CD4-positive, alpha-beta T cell treated with Interleukin-17A for 4 hours (primary cell): ENCODE results near the gene SHISAL1.

Experiments used
- DNase-seq: peaks from one replicate; pipeline ENCODE4 v3.0.0-alpha.2; 2020; ENCODE audit warnings: mixed read lengths

Gene SHISAL1

DNA sequence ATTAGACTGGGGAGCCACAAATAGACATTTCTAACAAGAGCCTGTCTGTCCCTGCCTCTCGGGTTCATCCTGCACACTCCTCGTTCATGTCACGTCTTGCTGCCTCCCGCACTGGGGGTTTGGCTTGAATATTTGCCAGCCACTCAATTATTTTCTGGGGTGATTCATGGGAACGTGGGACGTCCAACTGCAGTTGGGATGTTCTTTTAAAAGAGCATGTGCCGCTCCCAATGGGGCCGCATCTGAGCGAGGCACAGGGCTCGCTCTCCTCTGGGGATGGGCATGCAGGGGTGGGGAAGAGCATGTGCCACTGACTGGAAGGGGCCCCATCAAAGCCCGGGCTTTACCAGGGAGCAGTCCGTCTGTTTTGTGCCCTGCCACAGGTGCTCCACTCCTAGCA is 88.6 kb downstream of the SHISAL1 start:
- DNase-seq, result no peak

DNA sequence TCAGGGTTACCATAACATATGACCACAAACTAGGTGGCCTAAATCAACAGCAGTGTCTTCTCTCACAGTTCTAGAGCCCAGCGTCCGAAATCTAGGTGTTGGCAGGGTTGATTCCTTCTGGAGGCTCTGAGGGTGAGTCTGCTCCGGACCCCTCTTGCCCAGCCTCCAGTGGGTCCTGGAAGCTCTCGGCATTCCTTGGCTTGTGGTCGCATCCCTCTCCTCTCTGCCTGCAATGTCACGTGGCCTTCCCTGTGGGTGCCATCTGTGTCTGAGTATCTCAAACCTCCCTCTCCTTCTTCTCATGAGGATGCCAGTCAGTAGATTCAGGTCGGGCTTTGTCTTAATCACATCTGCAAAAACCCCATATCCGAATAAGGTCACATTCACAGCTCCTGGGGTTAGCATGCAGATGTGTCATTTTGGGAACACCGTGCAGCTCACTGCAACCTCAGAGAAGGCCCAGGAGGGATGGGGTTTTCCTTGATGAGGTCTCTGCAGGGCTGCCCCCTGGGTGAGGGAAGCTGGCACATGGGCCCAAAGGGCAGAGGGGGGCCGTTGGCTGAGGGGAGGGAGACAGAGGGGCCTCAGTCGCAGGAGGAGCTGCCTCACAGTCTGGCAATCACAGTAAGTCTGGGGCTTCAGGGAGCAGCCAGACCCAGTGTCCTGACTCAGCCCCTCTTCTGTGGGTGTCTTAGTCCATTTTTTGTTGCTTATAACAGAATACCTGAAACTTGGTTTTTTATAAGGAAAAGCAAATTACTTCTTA is 90.9 kb downstream of the SHISAL1 start:
- no peak for DNase-seq

DNA sequence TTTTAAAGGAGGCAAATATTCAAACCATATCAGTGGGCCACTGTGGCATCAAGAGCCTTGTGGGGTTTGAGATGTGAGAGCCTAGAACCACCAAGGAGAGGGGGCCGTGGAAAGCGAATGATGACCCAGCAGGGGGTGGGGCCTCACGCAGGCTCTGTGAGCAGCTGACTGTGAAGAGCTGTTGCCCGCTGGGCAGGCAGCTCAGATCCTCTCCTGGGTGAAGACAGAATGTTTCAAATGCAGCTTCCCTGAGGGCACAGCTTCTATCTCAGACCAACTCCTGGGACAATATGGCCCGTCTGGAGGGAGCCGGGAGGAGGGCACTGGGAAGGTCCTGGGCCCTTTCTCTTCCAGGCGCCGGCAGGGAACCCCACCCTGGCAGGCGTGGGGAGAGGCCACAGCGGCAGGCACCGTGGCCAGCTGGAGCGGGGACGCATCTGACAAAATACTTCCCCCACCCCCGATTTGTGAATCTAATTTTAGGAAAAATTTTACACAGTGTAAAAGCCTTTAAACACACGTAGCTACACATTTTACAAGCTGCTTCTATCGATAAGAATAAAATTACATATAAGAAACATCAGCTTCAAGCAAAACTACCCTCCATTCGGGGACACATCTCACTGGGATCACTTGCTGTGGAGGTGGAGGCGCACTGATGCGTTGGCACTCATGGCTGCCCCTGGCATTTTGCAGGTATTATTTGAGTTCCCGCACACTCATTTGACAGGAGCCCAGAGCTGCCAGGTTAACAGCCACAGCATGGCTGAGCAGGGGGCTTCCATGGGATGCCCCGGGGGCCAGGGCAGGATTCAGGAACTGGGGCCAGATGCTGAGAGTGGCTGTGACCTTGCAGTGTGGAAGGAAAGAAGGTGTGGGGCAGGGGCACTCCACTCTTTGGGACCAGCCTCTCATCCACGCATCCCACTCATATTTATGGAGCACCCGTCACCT is 91.7 kb downstream of the SHISAL1 start:
- no peak for DNase-seq

DNA sequence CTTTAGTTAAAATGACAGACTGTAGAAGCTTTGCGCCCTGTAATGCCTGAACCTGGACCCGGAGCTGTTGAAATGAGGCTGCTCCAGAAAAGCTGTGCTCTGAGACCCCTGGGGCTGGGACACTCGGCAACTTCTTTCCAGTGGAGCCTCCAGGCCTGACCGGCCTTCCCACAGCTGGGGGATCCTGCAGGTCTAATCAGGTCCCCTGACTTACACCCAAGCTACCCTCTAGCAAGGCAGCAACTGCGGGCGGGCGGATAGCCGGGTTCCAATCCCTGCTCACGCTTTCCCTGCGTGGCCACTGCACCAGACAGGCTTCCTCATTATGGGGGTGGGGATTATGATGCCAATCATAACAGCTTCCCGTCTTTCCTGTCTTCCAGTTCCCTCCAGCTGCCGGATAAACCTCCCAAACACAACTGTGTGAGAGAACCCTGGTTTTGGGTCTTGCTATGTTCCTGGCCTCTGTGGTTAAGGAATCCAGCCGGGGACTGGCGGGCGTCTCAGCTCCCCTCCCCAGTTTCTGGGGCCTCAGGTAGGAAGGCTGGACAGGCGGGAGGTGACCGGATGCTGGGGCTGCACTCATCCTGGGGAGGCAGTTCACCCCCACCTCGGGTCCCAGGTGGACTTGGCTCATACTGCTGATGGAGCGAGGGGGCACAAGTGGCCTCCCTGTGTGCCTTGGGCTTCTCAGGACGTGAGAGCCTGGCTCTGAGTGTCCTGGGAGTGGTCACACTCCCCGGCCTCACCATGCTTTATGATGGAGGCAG is 93.5 kb downstream of the SHISAL1 start:
- no peak for DNase-seq

DNA sequence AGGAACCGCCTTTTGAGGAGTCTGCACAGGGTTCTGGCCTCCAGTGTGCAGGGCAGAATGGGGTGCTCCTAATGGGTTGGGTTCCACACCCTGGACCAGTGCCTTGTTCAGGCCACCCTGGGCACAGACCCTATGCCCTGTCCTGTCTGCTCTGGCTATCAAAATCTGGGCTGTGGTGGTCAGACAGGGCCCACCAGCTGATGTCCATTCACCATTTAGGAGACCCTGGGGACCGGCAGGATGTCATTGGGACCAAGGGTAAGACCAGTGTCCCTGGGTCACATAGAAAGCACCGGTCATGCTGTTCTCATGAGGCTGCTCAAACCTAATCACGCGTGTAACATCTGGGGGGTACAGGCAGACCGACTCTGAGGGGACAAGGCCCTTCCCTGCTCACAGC is 94.7 kb downstream of the SHISAL1 start:
- no peak for DNase-seq

DNA sequence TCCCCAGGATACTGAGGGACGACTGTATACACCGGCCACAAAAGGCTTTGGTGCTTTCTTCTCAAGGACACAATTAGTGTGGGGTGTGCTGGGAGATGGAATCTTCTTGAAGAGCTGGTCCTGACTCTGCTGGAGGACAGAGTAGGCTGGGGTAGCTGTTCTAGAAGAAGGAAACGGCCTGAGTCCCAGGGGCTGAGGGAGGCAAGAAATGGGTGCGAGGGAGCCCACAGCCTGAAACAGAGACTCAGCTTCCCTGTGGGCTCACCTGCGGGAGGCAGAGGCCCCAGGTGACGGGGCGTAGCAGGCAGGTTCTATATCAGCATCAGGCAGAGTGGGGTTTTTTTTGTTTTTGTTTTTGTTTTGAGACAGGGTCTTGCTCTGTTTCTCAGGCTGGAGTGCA is 95.4 kb downstream of the SHISAL1 start:
- no peak for DNase-seq

DNA sequence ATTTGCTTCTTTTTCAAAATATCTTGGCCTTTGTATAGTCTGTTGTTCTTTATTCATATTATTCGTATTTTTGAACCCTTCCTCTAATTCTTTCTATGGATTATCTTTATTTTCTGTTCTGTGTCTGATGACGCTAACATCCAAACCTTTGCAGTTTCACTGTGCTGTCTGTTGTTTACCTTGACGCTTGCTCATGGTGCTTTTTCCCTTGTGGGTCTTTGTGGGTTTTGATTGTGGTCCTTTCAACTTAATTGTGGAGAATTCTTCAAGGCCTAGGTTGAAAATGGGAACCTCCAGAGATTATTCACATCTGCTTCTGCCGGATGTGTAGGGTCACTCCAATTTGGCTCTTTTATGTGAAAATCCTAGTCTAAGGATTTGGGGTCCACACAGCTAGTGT is 97.5 kb downstream of the SHISAL1 start:
- no peak for DNase-seq

DNA sequence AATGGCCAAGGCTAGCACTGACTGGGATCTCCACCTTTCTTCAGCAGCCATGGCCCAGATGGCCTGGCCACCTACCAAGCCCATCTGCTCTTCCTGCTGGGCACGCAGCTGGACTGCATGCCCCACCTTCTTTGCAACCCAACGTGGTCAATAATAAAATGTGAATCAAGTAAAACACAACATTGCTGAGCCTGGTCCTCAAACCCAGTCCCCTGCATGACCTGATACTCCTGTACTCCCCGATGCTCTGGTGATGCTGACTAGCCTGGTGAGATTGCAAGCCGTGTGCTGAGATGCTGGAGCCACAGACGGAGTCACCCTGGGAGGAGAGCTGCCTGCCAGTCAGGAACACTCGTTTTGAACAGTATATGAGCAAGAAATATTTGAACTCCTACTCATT is 98.0 kb downstream of the SHISAL1 start:
- DNase-seq, result no peak

DNA sequence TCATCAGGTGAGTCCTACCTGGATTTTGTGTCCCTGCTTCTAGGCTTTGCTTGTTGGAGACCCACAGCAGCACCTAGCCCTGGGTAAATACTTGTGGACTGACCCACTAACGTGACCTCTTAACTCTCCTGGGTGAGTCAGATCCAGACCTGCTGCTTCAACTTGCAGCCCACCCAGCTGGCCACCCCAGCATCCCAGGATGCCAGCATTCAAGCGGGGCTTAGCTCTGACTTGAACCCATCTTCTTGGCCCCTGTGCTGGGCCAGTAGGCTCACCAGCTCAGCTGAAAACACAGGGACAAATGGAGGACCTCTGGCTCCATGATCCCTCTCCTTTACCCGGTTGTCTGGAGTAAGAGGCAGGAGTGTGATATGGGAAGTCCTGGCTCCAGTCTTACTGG is 98.6 kb downstream of the SHISAL1 start:
- no peak for DNase-seq

DNA sequence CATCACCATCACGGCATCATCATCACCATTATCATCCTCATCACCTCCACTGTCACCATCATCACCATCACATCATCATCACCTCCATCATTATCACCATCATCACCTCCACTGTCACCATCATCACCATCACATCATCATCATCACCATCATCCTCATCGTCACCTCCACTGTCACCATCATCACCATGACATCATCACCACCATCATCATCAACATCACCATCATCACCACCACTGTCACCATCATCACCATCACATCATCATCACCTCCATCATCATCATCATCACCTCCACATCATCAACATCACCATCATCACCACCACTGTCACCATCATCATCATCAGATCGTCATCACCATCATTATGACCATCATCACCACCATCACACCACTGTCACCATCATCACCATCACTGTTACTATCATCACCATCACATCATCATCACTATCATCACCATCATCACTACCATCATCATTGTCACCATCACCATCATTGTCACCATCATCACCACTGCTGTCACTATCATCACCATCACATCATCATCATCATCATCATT is 99.2 kb downstream of the SHISAL1 start:
- no peak for DNase-seq

DNA sequence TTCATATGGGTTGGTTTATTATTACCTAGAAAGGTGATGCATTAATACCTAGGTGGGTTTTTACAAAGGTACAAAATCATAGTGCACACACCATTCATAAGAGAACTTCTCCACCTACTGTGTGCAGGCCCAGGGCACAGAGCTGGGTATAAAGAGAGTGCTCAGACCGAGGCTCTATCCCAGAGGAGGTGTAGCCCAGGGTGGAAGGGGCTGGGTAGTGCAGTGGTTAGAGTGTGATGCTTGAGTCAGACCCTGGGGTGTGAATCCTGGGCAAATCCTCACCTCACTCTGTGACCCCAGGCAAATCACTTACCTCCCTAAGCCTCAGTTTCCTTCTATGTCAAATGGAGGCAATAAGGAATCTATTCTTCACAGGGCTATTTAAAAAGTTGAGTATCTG is 99.8 kb downstream of the SHISAL1 start:
- DNase-seq, result no peak

DNA sequence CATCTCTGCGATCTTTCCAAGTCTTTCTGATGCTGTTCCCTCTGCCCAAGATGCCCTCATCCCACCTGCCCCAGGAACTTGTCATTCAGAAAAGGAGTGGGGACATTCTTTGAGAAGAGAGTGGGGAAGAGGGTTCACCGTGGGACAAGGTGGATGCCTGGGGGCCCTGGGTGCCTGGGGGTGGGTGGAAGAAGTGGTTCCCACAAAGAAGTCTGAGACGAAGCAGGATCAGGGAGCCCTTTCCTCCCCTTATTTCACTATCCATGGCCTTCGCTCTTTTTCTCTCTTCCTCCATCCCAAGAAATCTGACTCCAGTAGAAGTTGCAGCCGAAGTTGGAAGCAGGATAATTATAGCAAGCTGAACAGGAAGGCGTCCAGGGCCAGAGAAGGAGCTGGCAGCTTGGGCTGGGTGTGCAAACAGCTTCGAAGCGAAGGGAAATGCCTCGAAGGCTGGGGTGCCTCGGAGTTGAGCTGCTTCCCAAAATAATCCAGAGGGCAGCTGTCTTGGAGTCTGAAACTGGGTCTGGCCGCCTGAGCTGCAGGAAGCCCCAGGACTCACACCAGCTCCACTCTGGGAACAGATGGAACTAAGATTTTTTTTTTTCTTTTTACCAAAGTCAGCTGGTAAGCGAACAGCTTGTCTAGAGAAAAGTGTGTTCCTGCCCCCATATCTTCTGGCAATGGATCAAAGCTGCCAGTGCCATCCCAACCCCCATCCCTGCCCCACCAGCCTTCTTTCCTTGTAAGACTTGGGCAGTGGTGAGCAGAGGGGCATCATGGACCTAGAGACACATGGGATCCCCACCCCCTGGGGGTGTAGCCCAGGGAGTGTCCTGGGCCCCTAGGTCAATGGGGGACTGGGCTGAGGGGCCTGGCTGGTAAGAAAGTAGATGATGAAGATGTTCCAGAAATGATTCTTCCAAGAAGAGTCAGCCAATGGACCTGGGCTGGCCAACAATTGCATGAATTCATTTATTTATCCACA is 100.5 kb downstream of the SHISAL1 start:
- DNase-seq, result no peak

DNA sequence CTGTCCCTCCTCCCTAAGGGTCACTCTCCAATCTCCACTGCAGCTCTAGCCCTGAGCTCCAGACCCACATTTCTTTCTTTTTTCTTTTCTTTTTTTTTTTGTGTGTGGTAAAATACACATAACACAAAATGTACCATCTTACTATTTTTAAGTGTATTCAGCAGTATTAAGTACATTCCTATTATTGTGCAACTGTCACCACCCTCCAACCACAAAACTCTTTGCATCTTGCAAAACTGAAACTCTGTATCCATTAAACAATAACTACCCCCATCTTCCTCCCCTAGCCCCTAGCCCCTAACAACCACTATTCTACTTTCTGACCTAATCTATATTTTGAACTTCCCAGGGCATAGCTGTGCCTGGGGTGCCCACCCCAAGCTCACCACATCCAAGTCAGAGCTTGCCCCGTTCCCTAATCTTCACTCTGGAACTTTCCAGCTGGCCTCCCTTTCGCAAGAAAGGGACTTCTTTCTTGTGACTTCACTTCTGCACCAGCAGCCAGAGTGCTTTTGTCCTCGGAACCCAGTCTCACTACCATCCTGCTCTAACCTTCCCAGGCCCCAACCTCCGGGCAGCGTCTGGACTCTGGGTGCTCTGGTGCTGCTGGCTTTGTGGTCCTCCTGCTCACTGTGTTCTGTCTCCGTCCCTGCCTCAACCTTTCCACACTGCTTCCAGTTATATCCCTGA is 101.3 kb downstream of the SHISAL1 start:
- no peak for DNase-seq

DNA sequence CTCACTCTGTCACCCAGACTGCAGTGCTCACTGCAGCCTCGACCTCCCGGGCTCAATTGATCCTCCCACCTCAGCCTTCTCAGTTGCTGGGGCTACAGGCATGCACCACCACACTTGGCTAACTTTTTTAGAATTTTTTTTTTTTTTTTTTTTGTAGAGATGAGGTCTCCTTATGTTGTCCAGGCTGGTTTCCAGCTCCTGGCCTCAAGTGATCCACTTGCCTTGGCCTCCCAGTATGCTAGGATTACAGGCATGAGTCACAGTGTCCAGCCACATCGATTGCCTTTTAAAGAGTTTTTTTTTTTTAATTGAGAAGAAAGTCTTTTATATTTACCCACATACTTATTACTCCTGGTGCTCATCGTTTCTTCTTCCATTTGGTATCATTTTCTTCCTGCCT is 102.0 kb downstream of the SHISAL1 start:
- no peak for DNase-seq

DNA sequence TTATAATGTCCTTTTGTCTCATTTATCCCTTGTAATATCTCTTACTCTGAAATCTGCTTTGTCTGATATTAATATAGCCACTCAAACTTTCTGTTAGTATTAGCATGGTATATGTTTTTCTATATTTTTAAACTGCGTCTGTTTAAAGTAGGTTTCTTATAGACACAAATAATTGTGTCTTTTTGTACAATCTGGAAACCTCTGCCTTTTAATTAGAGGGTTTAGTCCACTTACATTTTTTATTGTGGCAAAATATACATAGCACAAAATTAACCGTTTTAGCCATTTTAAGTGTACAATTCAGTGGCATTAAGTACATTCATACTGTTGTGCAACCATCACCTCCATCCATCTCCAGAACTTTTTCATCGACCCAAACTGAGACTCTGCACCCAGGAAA is 103.4 kb downstream of the SHISAL1 start:
- no peak for DNase-seq

DNA sequence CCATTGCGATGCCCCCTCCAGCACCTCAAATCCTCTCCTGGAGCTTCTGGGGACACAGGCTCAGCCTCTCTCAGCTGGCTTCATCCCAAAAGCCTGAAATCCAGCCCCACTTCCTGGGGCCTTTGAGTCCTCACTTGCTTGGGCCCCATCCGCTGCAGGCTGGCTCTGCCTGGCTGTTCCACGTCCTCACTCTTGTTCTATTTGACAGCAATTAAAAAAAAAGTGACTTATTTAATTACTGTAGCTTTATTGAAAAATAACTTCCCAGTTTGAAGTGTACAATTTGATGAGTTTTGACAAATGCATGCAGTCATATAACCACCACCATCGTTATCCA is 104.8 kb downstream of the SHISAL1 start:
- DNase-seq, result no peak

DNA sequence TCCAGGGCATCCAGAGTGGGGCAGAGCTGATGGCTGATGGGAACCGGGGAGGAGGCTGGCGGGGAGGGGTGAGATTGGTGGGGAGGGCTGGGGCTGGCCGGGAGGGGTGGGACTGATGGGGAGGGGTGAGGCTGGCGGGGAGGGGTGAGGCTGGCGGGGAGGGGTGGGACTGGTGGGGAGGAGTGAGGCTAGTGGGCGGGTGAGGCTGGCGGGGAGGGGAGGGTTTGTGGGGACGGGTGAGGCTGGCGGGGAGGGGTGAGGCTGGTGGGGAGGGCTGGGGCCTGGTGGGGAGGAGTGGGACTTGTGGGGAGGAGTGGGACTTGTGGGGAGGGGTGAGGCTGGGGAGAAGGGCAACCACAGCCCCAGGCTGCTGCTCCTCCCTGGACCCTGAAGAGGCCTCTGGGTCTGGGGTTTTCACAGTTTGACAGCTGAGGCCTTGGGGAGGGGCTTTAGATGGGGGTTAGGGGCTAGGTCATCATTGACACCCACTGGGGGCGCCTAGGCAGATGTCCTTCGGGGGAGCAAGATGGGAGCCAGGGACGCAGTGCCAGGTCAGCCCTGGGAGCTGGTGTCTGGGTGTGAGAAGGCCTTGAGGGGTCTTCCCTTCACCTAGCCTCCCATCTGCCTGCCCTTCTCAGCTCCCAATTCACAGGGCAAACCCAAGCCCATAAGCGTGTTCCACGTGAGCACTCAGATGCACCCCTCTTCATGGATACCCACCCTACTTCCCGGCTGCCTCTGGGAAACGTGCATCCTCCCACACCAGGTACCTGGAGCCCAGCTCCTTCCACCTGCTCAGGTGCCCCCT is 105.4 kb downstream of the SHISAL1 start:
- no peak for DNase-seq

DNA sequence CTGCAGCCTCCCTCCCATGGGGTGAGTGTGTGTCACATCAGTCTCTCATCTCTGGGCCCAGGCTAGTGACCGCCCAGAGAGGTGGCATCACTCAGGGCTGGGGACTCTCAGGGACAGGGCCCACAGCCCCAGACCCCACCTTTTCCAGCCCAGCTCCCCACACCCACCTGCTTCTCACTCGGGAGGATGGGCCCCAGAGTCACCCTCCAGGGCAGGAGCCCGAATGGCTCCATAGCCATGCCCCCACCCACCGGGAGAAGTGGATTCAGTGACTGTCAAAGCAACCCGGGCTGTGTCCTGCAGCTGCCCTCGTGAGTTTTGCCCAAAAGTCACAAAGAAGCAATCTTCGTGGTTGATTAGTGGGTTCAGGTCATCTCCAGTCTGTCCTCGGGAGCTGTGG is 106.1 kb downstream of the SHISAL1 start:
- DNase-seq, result no peak

DNA sequence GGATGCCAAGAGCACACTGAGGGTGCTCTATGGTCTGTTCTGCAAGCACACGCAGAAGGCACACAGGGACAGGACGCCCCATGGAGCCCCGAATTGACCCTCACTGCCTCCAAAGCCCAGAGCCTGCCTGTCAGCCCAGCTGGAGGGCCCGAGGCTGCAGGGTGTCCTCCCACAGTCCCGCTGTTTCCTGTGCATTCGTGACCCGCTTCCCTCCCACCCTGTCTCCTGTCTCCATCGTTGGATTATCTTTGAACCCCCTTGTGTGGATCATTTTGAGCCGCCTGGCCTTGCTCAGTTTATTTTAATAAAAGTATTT is 106.5 kb downstream of the SHISAL1 start:
- no peak for DNase-seq

DNA sequence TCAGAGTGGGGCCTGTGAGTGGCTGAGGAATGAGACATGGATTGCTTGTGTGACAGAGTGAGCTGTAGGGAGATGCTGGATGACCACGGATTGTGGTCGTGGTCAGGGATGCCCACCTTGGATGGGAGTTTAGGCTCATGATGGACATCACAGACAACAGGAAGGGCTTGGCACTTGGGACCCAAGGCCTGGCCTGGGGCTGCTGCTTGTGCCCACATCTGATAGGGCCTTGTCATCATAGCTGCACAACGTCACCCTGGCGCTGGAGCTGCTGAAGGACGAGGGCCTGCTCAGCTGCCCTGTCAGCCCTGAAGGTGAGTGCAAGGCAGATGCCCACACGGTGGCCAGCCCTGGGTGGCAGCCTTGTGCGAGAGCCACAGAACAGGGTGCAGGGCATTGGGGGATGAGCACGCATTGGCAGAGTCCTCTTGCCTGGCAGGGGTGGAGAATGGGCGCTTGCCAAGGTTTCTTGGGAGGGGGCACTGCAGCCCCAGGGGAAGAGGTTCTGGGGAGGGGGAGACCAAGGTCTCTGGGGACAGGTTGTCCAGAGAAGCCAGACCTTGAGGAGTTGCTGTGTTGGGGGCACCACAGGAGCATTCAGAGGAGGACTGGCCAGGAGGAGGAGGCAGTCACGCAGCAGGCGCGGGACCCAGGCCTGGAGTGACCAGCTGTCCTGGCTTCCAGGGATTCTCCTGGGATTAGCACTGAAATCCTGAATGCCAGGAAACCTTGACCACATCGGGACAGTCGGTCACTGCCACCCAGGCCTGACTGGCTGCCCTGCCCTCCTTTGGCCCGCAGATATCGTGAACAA is 107.0 kb downstream of the SHISAL1 start:
- DNase-seq, result no peak
